EH (cell line): ENCODE data around the gene ZNF385B.
"Not testable (repeated sequence)": the region's sequence is repeated elsewhere in the genome, so short reads cannot be mapped to it uniquely, and the experiment has no call there.

Experiments
- DNase-seq: peaks from one replicate; pipeline ENCODE4 v3.0.0-alpha.2; 2015; ENCODE audit warnings: low read depth

The ZNF385B gene

GRCh38 chr2:179861416-179862067 lies at the start of gene ZNF385B:
ZNF385B (minus strand) TSS chr2:179861612.
- DNase-seq = peak; percentile 35

- DNase-seq = no peak
These were observed 49.3 kb upstream of the ZNF385B start for GRCh38 chr2:179910735-179911113.

GRCh38 chr2:179909845-179910734 lies 48.7 kb upstream of the ZNF385B start:
- no peak for DNase-seq

GRCh38 chr2:179900655-179901054 lies 39.2 kb upstream of the ZNF385B start:
- no peak for DNase-seq

- no peak for DNase-seq
These were observed 38.3 kb upstream of the ZNF385B start for GRCh38 chr2:179899666-179900065.

- DNase-seq = peak; percentile 50
These were observed 37.5 kb upstream of the ZNF385B start for GRCh38 chr2:179898873-179899272.

- no peak for DNase-seq
These were observed 32.2 kb upstream of the ZNF385B start for GRCh38 chr2:179893616-179894015.

- DNase-seq = no peak
These were observed 29.8 kb upstream of the ZNF385B start for GRCh38 chr2:179891237-179891636.

GRCh38 chr2:179890666-179891065 lies 29.3 kb upstream of the ZNF385B start:
- DNase-seq = no peak

GRCh38 chr2:179888642-179889041 lies 27.2 kb upstream of the ZNF385B start:
- not testable (repeated sequence) for DNase-seq

GRCh38 chr2:179884193-179884592 lies 22.8 kb upstream of the ZNF385B start:
- DNase-seq = no peak

GRCh38 chr2:179882851-179883806 lies 21.7 kb upstream of the ZNF385B start:
- no peak for DNase-seq

GRCh38 chr2:179877601-179878364 lies 16.4 kb upstream of the ZNF385B start:
- no peak for DNase-seq

GRCh38 chr2:179876266-179876665 lies 14.9 kb upstream of the ZNF385B start:
- no peak for DNase-seq

- no peak for DNase-seq
These were observed 14.5 kb upstream of the ZNF385B start for GRCh38 chr2:179875864-179876263.

GRCh38 chr2:179862898-179863458 lies 1.6 kb upstream of the ZNF385B start:
- DNase-seq = no peak

- peak; percentile 20 for DNase-seq
These were observed 391 bp downstream of the ZNF385B start for GRCh38 chr2:179861027-179861415.

- DNase-seq = no peak
These were observed 971 bp downstream of the ZNF385B start for GRCh38 chr2:179860255-179861026.

GRCh38 chr2:179859523-179859922 lies 1.9 kb downstream of the ZNF385B start:
- no peak for DNase-seq

- DNase-seq = no peak
These were observed 4.2 kb downstream of the ZNF385B start for GRCh38 chr2:179857236-179857635.
